ENCODE measurements around the gene SMIM43.
A peak's percentile ranks its signal among the peaks of the same experiment; 100 is the strongest.
"Not testable (repeated sequence)": the region's sequence is repeated elsewhere in the genome, so short reads cannot be mapped to it uniquely, and the experiment has no call there.

SMIM43 gene

GRCh38 chr4:121734571-121734970, 30.4 kb downstream of the SMIM43 start:
- CTCF ChIA-PET = interaction anchor here (1.0 to 3.4 kb wide), 5 partner anchors 8 to 273 kb away, joined by 3 to 21 read pairs (median 5); partner anchors contain the start of gene ANXA5

GRCh38 chr4:121733942-121734341, 31.0 kb downstream of the SMIM43 start:
- CTCF ChIA-PET = interaction anchor here (1.1 kb wide), 1 partner anchor 49 kb away, joined by 3 read pairs; no protein-coding TSS in a partner anchor
- POLR2A ChIA-PET = no interaction called here
- no peak for DNase-seq (ENCODE audit: extremely low spot score)
- TF ChIP-seq, protein P1, sequence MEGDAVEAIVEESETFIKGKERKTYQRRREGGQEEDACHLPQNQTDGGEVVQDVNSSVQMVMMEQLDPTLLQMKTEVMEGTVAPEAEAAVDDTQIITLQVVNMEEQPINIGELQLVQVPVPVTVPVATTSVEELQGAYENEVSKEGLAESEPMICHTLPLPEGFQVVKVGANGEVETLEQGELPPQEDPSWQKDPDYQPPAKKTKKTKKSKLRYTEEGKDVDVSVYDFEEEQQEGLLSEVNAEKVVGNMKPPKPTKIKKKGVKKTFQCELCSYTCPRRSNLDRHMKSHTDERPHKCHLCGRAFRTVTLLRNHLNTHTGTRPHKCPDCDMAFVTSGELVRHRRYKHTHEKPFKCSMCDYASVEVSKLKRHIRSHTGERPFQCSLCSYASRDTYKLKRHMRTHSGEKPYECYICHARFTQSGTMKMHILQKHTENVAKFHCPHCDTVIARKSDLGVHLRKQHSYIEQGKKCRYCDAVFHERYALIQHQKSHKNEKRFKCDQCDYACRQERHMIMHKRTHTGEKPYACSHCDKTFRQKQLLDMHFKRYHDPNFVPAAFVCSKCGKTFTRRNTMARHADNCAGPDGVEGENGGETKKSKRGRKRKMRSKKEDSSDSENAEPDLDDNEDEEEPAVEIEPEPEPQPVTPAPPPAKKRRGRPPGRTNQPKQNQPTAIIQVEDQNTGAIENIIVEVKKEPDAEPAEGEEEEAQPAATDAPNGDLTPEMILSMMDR (IDR thresholded peaks at IDR 0.05; ENCODE audit: control extremely low read depth, extremely low read depth, low read depth, missing control alignments) = no peak

More at GRCh38 chr4:121734571-121734970, 30.4 kb downstream of the SMIM43 start:
- TF ChIP-seq, protein P1 (IDR thresholded peaks at IDR 0.05; ENCODE audit: control extremely low read depth, extremely low read depth, low read depth, missing control alignments) = no peak
- POLR2A ChIA-PET = no interaction called here
- no peak for DNase-seq (ENCODE audit: extremely low spot score)

- DNase-seq (ENCODE audit: extremely low spot score); CTCF ChIA-PET; POLR2A ChIA-PET: not testable (repeated sequence)
Observed at GRCh38 chr4:121729753-121730152, 35.2 kb downstream of the SMIM43 start.

DNA sequence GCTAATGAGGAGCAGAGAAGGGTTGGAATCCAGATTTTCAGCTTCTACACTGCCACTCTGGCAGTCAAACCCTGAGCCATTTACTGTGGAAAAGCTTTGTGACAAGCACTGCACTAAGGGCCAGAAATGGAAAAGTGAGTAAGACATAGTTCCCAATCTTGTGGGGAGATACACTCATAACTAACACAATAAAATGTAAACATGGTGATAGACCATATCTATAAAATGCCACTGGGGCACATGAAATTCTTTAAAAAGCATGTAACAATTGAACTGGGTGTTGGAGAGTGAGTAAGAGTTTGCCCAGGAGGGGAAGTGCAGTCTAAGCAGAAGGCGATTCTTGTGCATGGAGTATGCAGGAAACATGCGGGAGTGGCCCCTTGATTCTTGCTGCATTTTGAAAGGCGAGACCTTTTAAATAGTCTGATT, 36.2 kb downstream of the SMIM43 start:
- POLR2A ChIA-PET = no interaction called here
- CTCF ChIA-PET = interaction anchor here (0.9 to 5.4 kb wide), 3 partner anchors 8 to 358 kb away, joined by 3 to 21 read pairs (median 4); no protein-coding TSS in a partner anchor
- no peak for DNase-seq (ENCODE audit: extremely low spot score)
- TF ChIP-seq, protein P1 (IDR thresholded peaks at IDR 0.05; ENCODE audit: control extremely low read depth, extremely low read depth, low read depth, missing control alignments) = no peak

DNA sequence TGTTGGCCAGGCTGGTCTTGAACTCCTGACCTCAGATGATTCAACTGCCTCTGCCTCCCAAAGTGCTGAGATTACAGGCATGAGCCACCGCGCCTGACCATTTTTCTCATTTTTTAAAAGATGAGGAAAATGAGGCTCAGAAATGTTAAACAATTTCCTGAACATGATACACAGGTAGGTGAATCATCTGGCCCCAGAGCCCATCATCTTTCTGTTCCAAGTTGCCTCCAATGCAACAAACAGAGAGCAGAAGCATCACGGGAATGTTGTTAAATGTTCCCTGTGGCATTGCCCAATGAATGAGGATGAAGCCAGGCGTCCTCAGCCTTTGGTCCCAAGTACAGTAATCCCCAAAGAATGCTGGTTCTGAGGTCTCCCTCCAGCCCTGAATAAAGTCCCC, 36.9 kb downstream of the SMIM43 start:
- ChIA-PET CTCF (interaction anchor here (0.8 to 5.4 kb wide), 5 partner anchors 8 to 357 kb away, joined by 3 to 21 read pairs (median 3); no protein-coding TSS in a partner anchor), POLR2A (no interaction called here)
- TF ChIP-seq, protein P1 (IDR thresholded peaks at IDR 0.05; ENCODE audit: control extremely low read depth, extremely low read depth, low read depth, missing control alignments) = no peak
- no peak for DNase-seq (ENCODE audit: extremely low spot score)

DNA sequence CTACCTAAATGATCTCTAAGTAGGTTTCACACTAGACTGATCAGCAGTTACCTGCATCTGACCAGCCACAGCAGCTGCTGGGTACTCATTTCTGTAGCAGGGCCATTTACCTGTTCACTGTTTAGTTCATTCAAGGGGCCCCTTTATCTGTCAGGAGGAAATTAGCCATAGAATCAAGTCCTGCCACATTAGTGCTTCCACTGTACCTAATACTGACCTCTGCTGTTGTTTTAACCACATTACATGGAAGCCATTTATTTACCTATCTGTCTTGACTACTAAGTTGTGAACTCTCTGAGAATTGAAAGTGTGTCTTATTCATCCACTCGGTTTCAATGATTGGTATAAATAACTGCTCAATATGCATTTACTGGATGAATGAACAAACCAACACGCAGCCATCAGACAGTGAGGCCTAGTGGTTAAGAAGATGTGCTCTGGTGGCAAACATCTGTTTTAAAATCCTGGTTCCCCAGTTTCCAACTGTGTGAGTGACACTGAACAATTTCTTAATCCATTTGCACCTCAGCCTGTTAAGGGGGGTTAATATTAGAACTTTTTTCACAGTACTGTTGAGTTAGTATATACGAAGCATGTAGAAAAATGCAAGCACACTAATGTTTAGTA, 38.2 kb downstream of the SMIM43 start:
- peak; percentile 64 for DNase-seq (ENCODE audit: extremely low spot score)
- ChIA-PET CTCF (interaction anchor here (1.4 to 5.4 kb wide), 7 partner anchors 10 to 49 kb away, joined by 3 to 21 read pairs (median 5); partner anchors contain the start of gene ANXA5), POLR2A (no interaction called here)
- TF ChIP-seq, protein P1 (IDR thresholded peaks at IDR 0.05; ENCODE audit: control extremely low read depth, extremely low read depth, low read depth, missing control alignments) = peak; percentile 70

DNA sequence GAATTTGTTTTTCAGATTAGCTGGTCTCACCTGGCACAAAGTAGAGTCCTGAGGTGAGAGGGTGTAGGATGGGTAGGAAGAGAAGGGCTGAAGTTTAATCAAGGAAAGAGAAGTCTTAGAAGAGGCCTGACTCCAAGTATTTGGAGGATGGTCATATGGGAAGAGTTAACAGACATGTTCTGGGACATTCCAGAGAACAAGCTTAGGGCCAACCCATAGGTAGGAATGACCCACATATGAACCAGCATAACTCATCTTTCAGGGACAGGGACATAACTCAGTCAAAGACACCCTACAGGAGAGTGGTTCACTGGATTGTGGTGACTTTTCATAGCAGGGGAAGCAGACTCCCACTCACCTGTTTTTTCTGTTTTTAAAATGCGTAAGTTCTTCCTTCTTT, 40.3 kb downstream of the SMIM43 start:
- ChIA-PET CTCF (interaction anchor here (0.7 to 5.4 kb wide), 12 partner anchors 9 to 262 kb away, joined by 3 to 21 read pairs (median 4); no protein-coding TSS in a partner anchor), POLR2A (no interaction called here)
- DNase-seq (ENCODE audit: extremely low spot score) = no peak
- TF ChIP-seq, protein P1 (IDR thresholded peaks at IDR 0.05; ENCODE audit: control extremely low read depth, extremely low read depth, low read depth, missing control alignments) = no peak
